ENCODE measurements around the gene GORASP1. TPM values are rescaled to one million over a fixed set of nuclear protein-coding genes. Genes with fewer than 3 reads are reported as not detected.

Gene GORASP1
- total and polyA plus RNA-seq, 2 of the 13 experiments (the other 11 are each of a cell fraction or from before 2014, with no cell fraction given), result 36.4 to 39.8 TPM

DNA sequence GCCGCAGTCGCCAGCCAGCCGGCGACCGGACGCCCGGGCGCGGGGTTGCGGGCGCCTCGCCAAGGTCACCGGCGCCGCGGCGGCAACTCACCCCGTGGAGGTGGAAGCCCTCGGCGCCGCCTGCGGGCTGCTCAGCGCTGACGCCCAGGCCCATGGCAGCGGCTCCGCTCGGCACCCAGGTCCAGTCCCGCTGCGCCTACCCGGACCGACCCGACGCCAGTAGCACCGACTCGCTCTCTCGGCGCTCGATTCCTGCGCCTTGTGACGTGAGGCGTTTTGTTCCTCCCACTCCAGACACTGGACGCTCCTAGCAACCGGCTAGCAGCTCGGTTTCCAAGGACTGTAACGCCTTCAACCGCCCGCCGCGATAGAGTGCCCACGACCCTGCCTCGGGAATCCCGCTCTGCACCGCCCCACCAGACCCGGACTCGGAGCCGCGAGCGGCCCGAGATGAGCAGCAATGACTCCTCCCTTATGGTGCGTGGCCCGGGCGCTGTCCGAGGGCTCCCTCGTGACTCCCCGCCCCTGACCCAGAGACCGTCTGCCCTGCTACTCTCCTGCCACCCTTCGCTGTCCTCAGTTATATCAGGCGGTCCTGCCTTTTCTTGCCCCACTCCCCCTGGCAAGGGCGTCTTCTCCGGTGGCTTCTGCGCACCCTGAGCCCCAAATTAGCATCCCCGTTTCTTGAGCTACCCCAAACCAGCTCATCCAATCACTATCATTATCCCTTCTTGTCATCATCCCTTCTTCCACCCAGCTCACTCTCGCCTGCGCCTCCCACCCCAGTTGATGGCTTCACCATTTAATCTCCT, at the start of gene GORASP1, which contains the start of gene TTC21A (continued):
- TF ChIP-seq ZNF670 (CRISPR knock-in tag; IDR thresholded peaks at IDR 0.05; ENCODE audit: borderline replicate concordance) (no peak), KDM5B (CRISPR knock-in tag; IDR thresholded peaks at IDR 0.05; ENCODE audit: borderline replicate concordance) (no peak), ZFP62 (CRISPR knock-in tag; IDR thresholded peaks at IDR 0.05) (no peak), ZNF446 (CRISPR knock-in tag; IDR thresholded peaks at IDR 0.05) (no peak), ZNF253 (CRISPR knock-in tag; IDR thresholded peaks at IDR 0.05; ENCODE audit: borderline replicate concordance) (no peak), ZC3H13 (CRISPR knock-in tag; IDR thresholded peaks at IDR 0.05) (no peak), SOX13 (IDR thresholded peaks at IDR 0.05) (no peak), SOX13 (CRISPR knock-in tag; conservative IDR thresholded peaks at IDR 0.05 in 1 of 2, IDR thresholded peaks at IDR 0.05 in 1 of 2) (no peak), ZNF30 (CRISPR knock-in tag; IDR thresholded peaks at IDR 0.05) (no peak), ZNF367 (CRISPR knock-in tag; IDR thresholded peaks at IDR 0.05; ENCODE audit: borderline replicate concordance) (no peak), HOXA3 (CRISPR knock-in tag; IDR thresholded peaks at IDR 0.05) (peak; percentile 66; the same call in 1 of the 2 replicates), ZNF547 (CRISPR knock-in tag; IDR thresholded peaks at IDR 0.05) (no peak), SAP130 (CRISPR knock-in tag; IDR thresholded peaks at IDR 0.05; ENCODE audit: low read depth) (peak; percentile 88), ZNF235 (CRISPR knock-in tag; IDR thresholded peaks at IDR 0.05; ENCODE audit: borderline replicate concordance) (no peak), IKZF4 (CRISPR knock-in tag; IDR thresholded peaks at IDR 0.05; ENCODE audit: borderline replicate concordance, low read depth, not compliant biosample characterization) (peak; percentile 38), GABPA (IDR thresholded peaks at IDR 0.05; ENCODE audit: low read depth, low read length) (no peak), GABPA (CRISPR knock-in tag; IDR thresholded peaks at IDR 0.05; ENCODE audit: low read depth) (peak; percentile 30; the same call in 1 of the 2 replicates), MAFF (IDR thresholded peaks at IDR 0.05; ENCODE audit: low read depth, low read length) (no peak), ZBTB49 (CRISPR knock-in tag; IDR thresholded peaks at IDR 0.05; ENCODE audit: borderline replicate concordance) (no peak), ZSCAN22 (CRISPR knock-in tag; IDR thresholded peaks at IDR 0.05) (peak; percentile 52; the same call in 1 of the 2 replicates), ZNF160 (CRISPR knock-in tag; IDR thresholded peaks at IDR 0.05) (no peak), SIX4 (CRISPR knock-in tag; IDR thresholded peaks at IDR 0.05) (no peak), ZNF441 (CRISPR knock-in tag; IDR thresholded peaks at IDR 0.05; ENCODE audit: borderline replicate concordance) (peak; percentile 41; the same call in 1 of the 2 replicates), MXD3 (CRISPR knock-in tag; IDR thresholded peaks at IDR 0.05) (peak; percentile 19), CCAR2 (optimal IDR thresholded peaks at IDR 0.05; ENCODE audit: low read depth, low read length) (no peak)
- TF ChIP-seq, protein P1, sequence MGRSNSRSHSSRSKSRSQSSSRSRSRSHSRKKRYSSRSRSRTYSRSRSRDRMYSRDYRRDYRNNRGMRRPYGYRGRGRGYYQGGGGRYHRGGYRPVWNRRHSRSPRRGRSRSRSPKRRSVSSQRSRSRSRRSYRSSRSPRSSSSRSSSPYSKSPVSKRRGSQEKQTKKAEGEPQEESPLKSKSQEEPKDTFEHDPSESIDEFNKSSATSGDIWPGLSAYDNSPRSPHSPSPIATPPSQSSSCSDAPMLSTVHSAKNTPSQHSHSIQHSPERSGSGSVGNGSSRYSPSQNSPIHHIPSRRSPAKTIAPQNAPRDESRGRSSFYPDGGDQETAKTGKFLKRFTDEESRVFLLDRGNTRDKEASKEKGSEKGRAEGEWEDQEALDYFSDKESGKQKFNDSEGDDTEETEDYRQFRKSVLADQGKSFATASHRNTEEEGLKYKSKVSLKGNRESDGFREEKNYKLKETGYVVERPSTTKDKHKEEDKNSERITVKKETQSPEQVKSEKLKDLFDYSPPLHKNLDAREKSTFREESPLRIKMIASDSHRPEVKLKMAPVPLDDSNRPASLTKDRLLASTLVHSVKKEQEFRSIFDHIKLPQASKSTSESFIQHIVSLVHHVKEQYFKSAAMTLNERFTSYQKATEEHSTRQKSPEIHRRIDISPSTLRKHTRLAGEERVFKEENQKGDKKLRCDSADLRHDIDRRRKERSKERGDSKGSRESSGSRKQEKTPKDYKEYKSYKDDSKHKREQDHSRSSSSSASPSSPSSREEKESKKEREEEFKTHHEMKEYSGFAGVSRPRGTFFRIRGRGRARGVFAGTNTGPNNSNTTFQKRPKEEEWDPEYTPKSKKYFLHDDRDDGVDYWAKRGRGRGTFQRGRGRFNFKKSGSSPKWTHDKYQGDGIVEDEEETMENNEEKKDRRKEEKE (IDR thresholded peaks at IDR 0.05), result no peak
